H9 (cell line): ENCODE measurements around the gene TEKT3. TPM values are rescaled to one million over a fixed set of nuclear protein-coding genes. Genes with fewer than 3 reads are reported as not detected.
A peak's percentile ranks its signal among the peaks of the same experiment; 100 is the strongest.

Experiments
- DNase-seq: peaks from one replicate; pipeline ENCODE4 v3.0.0-alpha.2; 2017
- H2AFZ ChIP-seq: one replicate; pipeline ENCODE4 v1.6.1; 2013; ENCODE audit warnings: mild to moderate bottlenecking, low read length, control low read depth, moderate library complexity
- H2AK5ac ChIP-seq: 2 replicates; pipeline ENCODE4 v1.6.1; 2013; ENCODE audit warnings: low read length, control low read depth, mixed read lengths; ENCODE audit not compliant: insufficient read length
- H2BK120ac ChIP-seq: one replicate; pipeline ENCODE4 v1.6.1; 2013; ENCODE audit warnings: low read depth, mild to moderate bottlenecking, low read length, control low read depth, inconsistent platforms; ENCODE audit not compliant: poor library complexity, severe bottlenecking
- H2BK12ac ChIP-seq: 2 replicates; pipeline ENCODE4 v1.6.1; 2013; ENCODE audit warnings: low read length, control low read depth, mixed read lengths, low read depth; ENCODE audit not compliant: insufficient read length
- H2BK15ac ChIP-seq: 2 replicates; pipeline ENCODE4 v1.6.1; 2013; ENCODE audit warnings: low read depth, low read length, control low read depth
- H2BK20ac ChIP-seq: one replicate; pipeline ENCODE4 v1.6.1; 2013; ENCODE audit warnings: low read depth, mild to moderate bottlenecking, low read length, control low read depth, inconsistent platforms; ENCODE audit not compliant: poor library complexity, severe bottlenecking
- H2BK5ac ChIP-seq: 2 replicates; pipeline ENCODE4 v1.6.1; 2013; ENCODE audit warnings: low read length, control low read depth, mixed read lengths; ENCODE audit not compliant: insufficient read length
- H3K14ac ChIP-seq: 2 replicates; pipeline ENCODE4 v1.6.1; 2013; ENCODE audit warnings: low read length, control low read depth; ENCODE audit not compliant: insufficient read depth
- H3K18ac ChIP-seq: 2 replicates; pipeline ENCODE4 v1.6.1; 2013; ENCODE audit warnings: low read depth, mild to moderate bottlenecking, mixed read lengths, low read length, control low read depth; ENCODE audit not compliant: insufficient read length
- H3K23ac ChIP-seq: 2 replicates; pipeline ENCODE4 v1.6.1; 2013; ENCODE audit warnings: low read length, control low read depth, mixed read lengths, low read depth; ENCODE audit not compliant: insufficient read length
- H3K23me2 ChIP-seq: 2 replicates; pipeline ENCODE4 v1.6.1; 2013; ENCODE audit warnings: low read depth, mild to moderate bottlenecking, mixed read lengths, low read length, control low read depth; ENCODE audit not compliant: insufficient read length, poor library complexity, severe bottlenecking
- H3K27ac ChIP-seq: 2 replicates; pipeline ENCODE4 v1.5.1; 2013; ENCODE audit warnings: low read length, control low read depth, mixed read lengths, low read depth; ENCODE audit not compliant: insufficient read length
- H3K27me3 ChIP-seq: 2 replicates; pipeline ENCODE4 v1.6.1; 2013; ENCODE audit warnings: low read length, control low read depth, inconsistent platforms; ENCODE audit not compliant: insufficient read depth
- H3K4ac ChIP-seq: 2 replicates; pipeline ENCODE4 v1.6.1; 2013; ENCODE audit warnings: low read depth, mild to moderate bottlenecking, control low read depth, inconsistent platforms, low read length, moderate library complexity
- H3K4me1 ChIP-seq: 2 replicates; pipeline ENCODE4 v1.6.1; 2013; ENCODE audit warnings: low read length, control low read depth, inconsistent platforms; ENCODE audit not compliant: insufficient read depth
- H3K4me2 ChIP-seq: 2 replicates; pipeline ENCODE4 v1.6.1; 2013; ENCODE audit warnings: low read length, control low read depth, mixed read lengths; ENCODE audit not compliant: insufficient read length, insufficient read depth
- H3K56ac ChIP-seq: 2 replicates; pipeline ENCODE4 v1.6.1; 2013; ENCODE audit warnings: low read depth, mild to moderate bottlenecking, mixed read lengths, low read length, control low read depth; ENCODE audit not compliant: insufficient read length
- H3K79me1 ChIP-seq: 2 replicates; pipeline ENCODE4 v1.6.1; 2013; ENCODE audit warnings: low read depth, mild to moderate bottlenecking, moderate library complexity, low read length, control low read depth, inconsistent platforms; ENCODE audit not compliant: insufficient read depth, poor library complexity, severe bottlenecking
- H3K79me2 ChIP-seq: 2 replicates; pipeline ENCODE4 v1.6.1; 2013; ENCODE audit warnings: low read length, control low read depth, inconsistent platforms; ENCODE audit not compliant: insufficient read depth
- H3K9ac ChIP-seq: 2 replicates; pipeline ENCODE4 v1.6.1; 2013; ENCODE audit warnings: low read length, control low read depth, mixed read lengths; ENCODE audit not compliant: insufficient read length; ENCODE audit errors: extremely low read depth
- H3K9me3 ChIP-seq: one replicate; pipeline ENCODE4 v1.6.1; 2013; ENCODE audit warnings: low read depth, low read length, inconsistent platforms; ENCODE audit not compliant: control insufficient read depth
- H3T11ph ChIP-seq: one replicate; pipeline ENCODE4 v1.6.1; 2013; ENCODE audit warnings: mild to moderate bottlenecking, low read length, control low read depth, inconsistent platforms
- H4K20me1 ChIP-seq: one replicate; pipeline ENCODE4 v1.6.1; 2013; ENCODE audit not compliant: control insufficient read depth, insufficient read length, insufficient read depth
- H4K5ac ChIP-seq: 2 replicates; pipeline ENCODE4 v1.6.1; 2013; ENCODE audit warnings: low read depth, mild to moderate bottlenecking, mixed read lengths, low read length, control low read depth; ENCODE audit not compliant: insufficient read length
- H4K8ac ChIP-seq: replicated peaks from 2 replicates; pipeline ENCODE4 v1.6.1; 2013; ENCODE audit warnings: low read length, control low read depth, mixed read lengths, low read depth; ENCODE audit not compliant: insufficient read length
- H4K91ac ChIP-seq: 2 replicates; pipeline ENCODE4 v1.6.1; 2013; ENCODE audit warnings: low read depth, mild to moderate bottlenecking, moderate library complexity, mixed read lengths, low read length, control low read depth; ENCODE audit not compliant: insufficient read length
- H3K27ac Mint-ChIP-seq, 3 experiments: 2 replicates in 2 of 3; 3 replicates in 1 of 3; pipeline ENCODE4 v1.8.0; 2020 to 2021; ENCODE audit warnings: mixed read lengths in 3 of 3, mild to moderate bottlenecking in 1 of 3, moderate library complexity in 1 of 3
- H3K27me3 Mint-ChIP-seq: 2 replicates; pipeline ENCODE4 v1.8.0; 2021; ENCODE audit warnings: low read depth, mild to moderate bottlenecking, moderate library complexity, mixed read lengths
- H3K36me3 Mint-ChIP-seq, 3 experiments: 2 replicates in 2 of 3; 3 replicates in 1 of 3; pipeline ENCODE4 v1.8.0; 2020 to 2021; ENCODE audit warnings: low read depth in 3 of 3, mixed read lengths in 3 of 3; ENCODE audit not compliant: insufficient read depth in 1 of 3
- H3K4me1 Mint-ChIP-seq, 2 experiments: 2 replicates each; pipeline ENCODE4 v1.8.0; 2020; ENCODE audit warnings: mixed read lengths in 2 of 2
- H3K4me3 Mint-ChIP-seq, 2 experiments: 2 replicates in 1 of 2; 3 replicates in 1 of 2; pipeline ENCODE4 v1.8.0; 2020 to 2021; ENCODE audit warnings: mild to moderate bottlenecking in 2 of 2, mixed read lengths in 2 of 2, moderate library complexity in 1 of 2
- H3K9me3 Mint-ChIP-seq, 2 experiments: 2 replicates in 1 of 2; 3 replicates in 1 of 2; pipeline ENCODE4 v1.8.0; 2020; ENCODE audit warnings: mild to moderate bottlenecking in 2 of 2, mixed read lengths in 2 of 2, moderate library complexity in 1 of 2
- CTCF ChIP-seq: fragments of 200-600 bp; sonication (generic); conservative IDR thresholded peaks from 3 replicates; pipeline ENCODE4 v1.8.0; 2021; ENCODE audit warnings: antibody characterized with exemption, mild to moderate bottlenecking
- WGBS: extraction: QIAGEN DNeasy Blood & Tissue Kit; methylation state at CpG from one replicate; pipeline ENCODE4 v1.1.7; 2013; ENCODE audit warnings: missing lambda C conversion rate, low lambda C conversion rate, mixed read lengths; ENCODE audit not compliant: insufficient read length; ENCODE audit errors: extremely low coverage; 5-methylcytosine and 5-hydroxymethylcytosine counted together
- total RNA-seq: library from RNA; stranded (reverse); gene quantifications from 2 replicates; pipeline ENCODE4 v1.2.1, GENCODE V29; 2021

Gene TEKT3
- total RNA-seq, 1 experiment from 2014 or later: 0.42 TPM

GRCh38 chr17:15264542-15264941 is 76.9 kb downstream of the TEKT3 start:
- Histone ChIP-seq H2BK5ac (no peak overlapping the region), H2BK20ac (no peak overlapping the region), H4K8ac (no peak overlapping the region), H4K5ac (no peak overlapping the region), H3T11ph (no peak overlapping the region), H3K4me1 (no peaks in the 10 kb centered on the region), H3K56ac (no peak overlapping the region), H2BK120ac (no peak overlapping the region), H2BK12ac (no peak overlapping the region), H3K23me2 (peaks cover 25% of the 10 kb centered on the region), H2AFZ (no peak overlapping the region), H3K14ac (no peak overlapping the region), H3K27me3 (peaks cover 33% of the 10 kb centered on the region), H3K4ac (no peak overlapping the region), H3K4me2 (no peak overlapping the region), H4K91ac (no peak overlapping the region), H2AK5ac (no peak overlapping the region), H3K27ac (no peak overlapping the region), H3K9me3 (no peaks in the 10 kb centered on the region), H3K9ac (no peak overlapping the region), H3K23ac (no peak overlapping the region), H3K79me2 (no peaks in the 10 kb centered on the region), H3K18ac (no peak overlapping the region), H2BK15ac (no peak overlapping the region), H3K79me1 (no peaks in the 10 kb centered on the region), H4K20me1 (no peaks in the 10 kb centered on the region)
- no peaks in the 10 kb centered on the region; a peak in 1 of 7 replicates for H3K36me3 Mint-ChIP-seq
- peak; percentile 24 for DNase-seq
- peaks cover 22% of the 10 kb centered on the region in 2 experiments for H3K4me1 Mint-ChIP-seq
- no peak for TF ChIP-seq CTCF
- H3K27ac Mint-ChIP-seq: no peak overlapping the region
- H3K4me3 Mint-ChIP-seq: no peak overlapping the region
- no peaks in the 10 kb centered on the region; a peak in 1 of 5 replicates for H3K9me3 Mint-ChIP-seq
- no CpG with 5 or more reads among the region's 2 CpGs for WGBS
- H3K27me3 Mint-ChIP-seq: peaks cover 99% of the 10 kb centered on the region
